HG02571 (cell line): ENCODE measurements around the gene PTCHD4.

Source experiments
- ATAC-seq: cut with Tn5 transposase; IDR thresholded peaks from one replicate; pipeline ENCODE4 v1.9.1; 2021; ENCODE audit warnings: mild to moderate bottlenecking, moderate library complexity; ENCODE audit not compliant: unreplicated experiment

The PTCHD4 gene

DNA sequence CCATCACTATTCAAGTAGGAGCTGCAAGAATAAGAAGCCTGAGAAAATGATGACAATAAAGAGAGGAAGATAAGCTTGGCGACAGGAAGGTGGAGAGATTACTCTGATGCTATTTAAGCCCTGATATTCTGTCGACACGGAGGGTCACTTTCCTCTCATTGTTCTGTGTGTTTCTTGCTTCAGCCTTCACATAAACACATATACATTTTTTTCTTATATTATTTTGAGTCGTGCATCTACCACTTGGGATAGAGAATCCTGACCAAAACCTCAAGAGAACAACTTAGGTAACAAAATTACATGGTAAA is 10.5 kb downstream of the PTCHD4 start:
- no peak for ATAC-seq

GRCh38 chr6:48099713-48100587 is 11.0 kb downstream of the PTCHD4 start:
- ATAC-seq = no peak

DNA sequence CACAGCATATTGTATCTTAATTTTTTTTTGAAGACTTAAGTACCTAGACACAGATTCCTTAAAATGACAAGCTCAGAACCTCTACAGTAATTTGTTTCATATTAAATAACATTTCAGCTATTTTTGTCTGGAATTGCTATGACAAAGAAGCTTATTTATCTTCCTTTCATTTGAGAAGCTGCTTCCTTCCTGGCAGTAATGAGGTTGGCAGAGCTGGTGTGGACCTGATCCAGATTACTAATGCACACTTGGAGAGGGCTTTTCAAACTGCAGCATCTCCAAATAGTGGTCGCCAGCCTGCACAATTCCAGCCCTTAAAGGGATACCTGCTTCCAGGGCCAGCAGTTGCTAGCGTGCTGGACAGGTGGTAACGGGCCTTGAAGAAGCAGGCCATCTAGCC is 12.1 kb downstream of the PTCHD4 start:
- ATAC-seq = no peak

DNA sequence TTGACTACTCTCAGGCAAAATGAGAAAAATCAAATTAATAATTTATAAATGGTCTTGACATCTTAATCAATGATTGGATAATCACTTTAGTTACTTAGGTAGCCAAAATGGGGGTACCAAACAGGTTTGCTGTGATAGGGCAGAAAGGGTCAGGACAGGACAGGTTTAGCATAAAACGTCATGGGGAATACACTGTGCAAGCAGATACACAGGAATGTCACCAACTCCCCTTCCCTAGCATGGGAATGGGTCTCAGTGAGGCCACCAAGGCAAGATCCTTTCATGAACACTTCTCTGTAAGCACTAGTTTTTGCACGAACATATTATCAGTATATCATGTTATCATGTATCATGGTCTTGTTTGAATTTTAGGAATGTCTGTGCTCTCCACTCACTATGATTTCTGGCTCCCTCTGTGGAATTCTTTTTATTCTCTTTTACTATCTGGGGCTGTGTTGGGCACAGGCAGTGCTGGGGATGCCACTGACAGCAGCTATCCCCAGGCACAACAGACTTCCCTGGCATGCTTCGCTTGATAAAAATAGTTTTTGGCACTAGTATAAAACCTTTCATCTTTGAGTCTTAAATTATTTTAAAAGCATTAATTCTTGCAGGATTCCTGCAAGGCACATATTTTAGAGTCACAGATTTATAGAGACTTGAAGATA is 18.3 kb downstream of the PTCHD4 start:
- ATAC-seq = no peak

GRCh38 chr6:48090546-48090945 is 20.5 kb downstream of the PTCHD4 start:
- no peak for ATAC-seq

DNA sequence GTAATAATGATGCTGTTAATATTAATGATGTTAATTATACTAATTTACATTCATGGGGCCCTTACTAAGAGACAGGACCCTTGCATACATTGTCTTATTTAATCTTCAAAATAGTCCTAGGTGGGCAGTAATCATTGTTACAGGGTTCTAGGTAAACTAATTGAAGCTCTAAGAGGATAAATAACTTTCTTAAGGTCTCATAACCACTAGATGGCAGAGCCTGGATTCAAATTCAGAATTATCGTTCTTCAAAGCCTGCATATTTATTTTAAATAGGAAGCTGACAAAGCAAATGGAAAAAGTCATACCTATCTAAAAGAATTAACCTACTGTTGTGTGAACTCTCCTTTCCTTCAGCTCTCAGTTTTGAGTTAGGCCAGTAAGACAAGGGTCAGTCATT is 23.5 kb downstream of the PTCHD4 start:
- no peak for ATAC-seq

DNA sequence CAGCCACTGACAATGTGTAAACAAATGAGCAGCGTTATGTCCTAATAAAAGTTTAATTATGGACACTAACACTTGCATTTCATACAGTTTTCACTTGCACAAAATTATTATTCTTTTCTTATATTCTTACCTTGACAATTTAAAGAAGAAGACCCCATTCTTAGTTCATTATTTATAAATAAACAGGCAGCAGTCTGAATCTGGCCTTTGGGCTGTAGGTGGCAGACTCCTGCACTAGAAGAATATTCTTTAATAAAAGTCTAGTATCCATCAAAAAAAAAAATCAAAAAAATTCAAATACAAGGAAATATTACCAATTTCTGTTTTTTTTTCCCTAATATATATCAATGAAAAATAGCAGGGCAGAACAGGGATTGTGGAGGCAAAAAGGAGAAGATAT is 24.8 kb downstream of the PTCHD4 start:
- no peak for ATAC-seq

- no peak for ATAC-seq
These were observed 25.8 kb downstream of the PTCHD4 start for GRCh38 chr6:48085131-48085741.

DNA sequence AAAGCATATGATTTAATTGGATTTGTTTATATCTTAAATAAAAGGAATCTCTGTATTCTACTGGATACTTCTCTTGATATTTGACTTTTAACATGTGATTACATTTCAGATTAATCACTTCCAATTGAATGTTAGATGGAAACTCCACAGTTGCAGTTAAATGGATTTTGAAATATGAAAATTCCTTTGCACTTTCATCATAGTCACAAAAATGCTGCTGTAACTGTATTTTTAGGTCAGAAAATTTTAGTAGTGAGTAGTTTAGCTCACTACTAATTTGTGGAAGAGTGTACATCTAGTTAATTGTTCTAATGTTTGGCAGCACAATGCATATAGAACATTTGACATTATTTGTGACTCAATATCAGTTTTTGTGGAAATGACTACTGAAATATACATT is 26.8 kb downstream of the PTCHD4 start:
- no peak for ATAC-seq

DNA sequence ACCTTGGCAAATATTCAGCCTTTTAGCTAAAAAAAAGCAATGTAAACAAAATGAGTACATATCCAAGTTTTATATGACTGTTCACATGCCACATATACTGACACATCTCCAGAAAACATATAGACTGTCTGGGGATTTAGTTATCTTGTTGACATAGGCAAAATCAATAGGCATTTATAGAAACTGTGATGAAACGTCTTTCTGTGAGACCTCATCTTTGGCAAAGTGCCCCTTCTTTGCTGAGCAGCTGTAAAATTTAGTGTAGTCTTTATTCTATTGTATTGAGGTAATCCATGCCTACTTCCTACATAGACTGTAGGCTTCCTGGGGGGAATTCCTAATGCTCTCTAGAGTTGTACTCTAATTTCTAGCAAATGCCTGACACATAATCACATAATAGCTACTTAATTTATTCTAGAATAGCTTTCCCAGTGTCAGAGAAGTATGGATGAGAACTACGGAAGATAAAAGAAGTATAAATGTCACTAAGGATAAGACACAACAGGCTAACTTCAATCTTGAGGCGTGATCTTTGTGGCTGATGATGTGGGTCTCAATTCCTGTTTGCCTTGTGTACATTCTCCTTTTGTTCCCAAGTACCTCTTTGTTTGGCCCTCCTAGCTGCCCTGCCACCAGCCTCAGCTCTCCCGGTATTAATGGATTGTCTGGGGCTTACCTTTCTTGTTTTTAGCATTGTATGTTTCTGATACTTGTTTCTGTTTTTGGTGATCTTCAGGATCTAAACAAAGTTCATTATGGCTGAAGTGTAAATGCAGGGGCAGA is 30.6 kb downstream of the PTCHD4 start:
- ATAC-seq = no peak

- no peak for ATAC-seq
These were observed 32.9 kb downstream of the PTCHD4 start for GRCh38 chr6:48078120-48078519.

- no peak for ATAC-seq
These were observed 35.8 kb downstream of the PTCHD4 start for GRCh38 chr6:48075181-48075580.

GRCh38 chr6:48073976-48074767 is 36.8 kb downstream of the PTCHD4 start:
- ATAC-seq = no peak

DNA sequence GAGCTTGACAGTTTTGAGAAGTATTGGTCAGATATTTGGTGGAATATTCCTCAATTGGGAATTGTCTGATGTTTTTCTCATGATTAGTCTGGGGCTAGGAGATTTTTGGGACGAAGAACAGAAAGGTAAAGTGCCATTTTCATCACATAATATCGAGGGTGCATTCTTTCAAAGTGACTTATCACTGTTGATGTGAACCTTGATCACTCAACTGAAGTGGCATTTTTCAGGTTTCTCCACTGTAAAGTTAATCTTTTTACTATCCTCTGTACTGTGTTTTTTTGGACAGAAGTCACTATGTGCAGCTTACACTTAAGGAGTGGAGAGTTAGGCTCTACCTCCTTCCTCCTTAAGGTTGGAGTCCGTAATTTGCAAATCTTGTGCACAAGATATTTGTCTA is 39.2 kb downstream of the PTCHD4 start:
- no peak for ATAC-seq

- no peak for ATAC-seq
These were observed 41.7 kb downstream of the PTCHD4 start for GRCh38 chr6:48069280-48069679.

GRCh38 chr6:48068278-48069251 is 42.4 kb downstream of the PTCHD4 start:
- no peak for ATAC-seq

DNA sequence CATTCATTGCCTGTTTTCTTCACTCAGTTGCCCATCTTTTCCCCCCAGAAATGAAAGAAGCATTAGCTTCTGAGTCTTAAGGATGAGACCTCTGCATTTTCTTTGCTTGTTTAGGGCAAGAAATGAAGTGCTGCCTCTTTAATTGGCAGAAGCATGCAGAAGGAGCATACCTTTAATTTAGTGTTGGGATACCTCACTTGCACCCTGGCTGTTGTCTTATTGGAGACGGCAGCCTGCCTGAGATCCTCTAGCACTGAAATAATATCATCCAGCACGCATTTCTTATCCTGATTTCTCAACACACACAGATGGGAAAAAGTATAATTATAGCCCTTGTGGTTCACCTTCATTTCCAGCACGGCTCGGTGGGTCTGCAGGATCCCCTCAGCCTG is 43.1 kb downstream of the PTCHD4 start:
- no peak for ATAC-seq

DNA sequence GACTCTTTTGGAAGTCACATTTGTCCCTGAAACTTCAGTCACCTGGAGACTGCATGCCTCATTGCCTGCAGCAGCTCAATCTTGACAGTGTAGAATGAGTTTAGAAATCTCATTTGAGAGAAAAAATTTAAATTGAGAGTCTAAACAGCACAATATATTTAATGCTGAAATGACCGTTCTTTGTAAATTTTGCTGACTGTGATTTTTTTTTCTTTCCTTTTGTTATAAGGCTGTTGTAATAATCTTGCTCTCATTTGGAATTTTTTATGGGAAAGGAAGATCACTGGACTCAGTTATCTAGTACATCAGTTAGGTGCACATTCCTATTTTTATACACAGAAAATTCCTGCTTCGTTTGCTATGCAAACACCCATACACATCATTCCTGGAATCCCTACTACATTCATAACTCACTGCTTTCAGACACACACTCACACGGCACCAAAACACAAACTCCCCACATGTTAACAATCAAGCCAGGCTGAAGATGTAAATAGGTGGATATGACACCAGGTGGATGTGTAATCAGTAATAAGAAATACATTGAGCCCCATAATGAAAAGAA is 43.8 kb downstream of the PTCHD4 start:
- ATAC-seq = no peak
